Spleen (tissue), 11 donors: ENCODE data around the gene REPS2. TPM values are rescaled to one million over a fixed set of nuclear protein-coding genes. Genes with fewer than 3 reads are reported as not detected.

ENCODE experiments used
- DNase-seq: peaks from one replicate; pipeline ENCODE4 v3.0.0-alpha.2; 2020
- H3K27ac ChIP-seq, 8 donors: fragments of 200-600 bp; sonication (generic) in 7 of 8; 1 replicate in 4 of 8; 2 replicates in 4 of 8; pipeline versions ENCODE4 v1.5.0 to v1.8.0; 2016 to 2021; ENCODE audit warnings: inconsistent platforms in 4 of 8, mild to moderate bottlenecking in 4 of 8, moderate library complexity in 1 of 8
- H3K27me3 ChIP-seq, 7 donors: fragments of 200-600 bp; sonication (generic) in 6 of 7; replicated peaks in 1 of 7; 1 replicate in 4 of 7; 2 replicates in 3 of 7; pipeline versions ENCODE4 v1.5.0 to v1.8.0; 2016 to 2021; ENCODE audit warnings: inconsistent platforms in 3 of 7, mild to moderate bottlenecking in 1 of 7
- H3K36me3 ChIP-seq, 6 donors: fragments of 200-600 bp; sonication (generic) in 5 of 6; 1 replicate in 4 of 6; 2 replicates in 2 of 6; pipeline versions ENCODE4 v1.5.0 to v1.8.0; 2016 to 2021; ENCODE audit warnings: inconsistent platforms in 2 of 6
- H3K4me1 ChIP-seq, 6 donors: fragments of 200-600 bp; sonication (generic) in 5 of 6; 1 replicate in 3 of 6; 2 replicates in 3 of 6; pipeline versions ENCODE4 v1.5.0 to v1.8.0; 2016 to 2021; ENCODE audit warnings: inconsistent platforms in 3 of 6
- H3K4me3 ChIP-seq, 8 donors: fragments of 200-600 bp; sonication (generic) in 7 of 8; 1 replicate in 4 of 8; 2 replicates in 4 of 8; pipeline versions ENCODE4 v1.5.0 to v1.8.0; 2016 to 2021; ENCODE audit warnings: inconsistent platforms in 4 of 8, mild to moderate bottlenecking in 4 of 8, moderate library complexity in 2 of 8
- H3K9me3 ChIP-seq, 8 donors: fragments of 200-600 bp; sonication (generic) in 7 of 8; 1 replicate in 4 of 8; 2 replicates in 4 of 8; pipeline versions ENCODE4 v1.5.0 to v1.8.0; 2016 to 2021; ENCODE audit warnings: inconsistent platforms in 4 of 8
- POLR2A ChIP-seq, 3 donors: fragments of 450-650 bp; IDR thresholded peaks; one replicate each; pipeline ENCODE4 v1.5.1; 2017; ENCODE audit warnings: antibody characterized with exemption in 3 of 3, mild to moderate bottlenecking in 1 of 3
- POLR2AphosphoS5 ChIP-seq, 3 donors: sonication (generic); formaldehyde crosslinking; IDR thresholded peaks; one replicate each; pipeline ENCODE4 v1.5.1; 2017; ENCODE audit warnings: antibody characterized with exemption in 3 of 3
- WGBS, 5 donors: extraction: QIAGEN DNeasy Blood & Tissue Kit in 3 of 5; methylation state at CpG; one replicate each; pipeline versions ENCODE4 v1.1.5 to v1.1.7; 2013 to 2018; 5-methylcytosine and 5-hydroxymethylcytosine counted together
- intact Hi-C: fragments of 100-400 bp; cut with DNase I; formaldehyde crosslinking; loops from one replicate; pipeline ENCODE4 v1.15.0; 2023; ENCODE audit warnings: low total_unique reads
- polyA plus RNA-seq, 3 donors: library from polyadenylated mRNA; stranded (reverse); fragments of 200-250 nt; gene quantifications; one replicate each; pipeline ENCODE4 v1.2.1, GENCODE V29; 2013
- total RNA-seq, 7 donors: library from RNA; depleted of rRNA in 3 of 7; stranded (reverse); fragments of >200 nt in 3 of 7; fragmentation: NEBNext Ultra II Directional in 4 of 7; extraction: Animal tissue kit (Norgen Biotek cat#: 25700) in 4 of 7; gene quantifications; one replicate each; pipeline versions ENCODE4 v1.1.0 to v1.2.1, GENCODE V29; 2016 to 2021
- TF ChIP-seq, protein P1 (sequence below), 11 experiments: fragments of 200-600 bp in 7 of 11; fragments of 450-650 bp in 4 of 11; sonication (generic) in 4 of 11; IDR thresholded peaks in 8 of 11; conservative IDR thresholded peaks in 3 of 11; 1 replicate in 7 of 11; 2 replicates in 4 of 11; pipeline versions ENCODE4 v1.4.0 to v1.8.0; 2016 to 2021; ENCODE audit warnings: antibody characterized with exemption in 11 of 11, inconsistent platforms in 4 of 11, mild to moderate bottlenecking in 1 of 11
- donor health status: healthy with polysubstance abuse.
- donor health status: DM: no; HTN: no; CAD: no; lungs with moderate emphysema.
- donor health status: DM: no; HTN: no; CAD: no.
- donor health status: Bipolar disorder and iron deficiency.
- donor health status: healthy.
- donor health status: DM: no; HTN: no; CAD: no.
- donor health status: DM: yes; HTN: yes; CAD: no.

Gene REPS2
- total and polyA plus RNA-seq, 10 donors: 1.5 to 18.3 (median 8.0) TPM

- DNase-seq: no peak
- WGBS, 5 donors: 52 to 60% (median 55%) methylated on average over 3 of the region's 3 CpGs
- no peaks in the 10 kb centered on the region for H3K9me3 ChIP-seq
- no peak for TF ChIP-seq POLR2AphosphoS5 (IDR thresholded peaks at IDR 0.05)
- intact Hi-C loops: no loop called here
- no peaks in the 10 kb centered on the region for H3K36me3 ChIP-seq
- H3K27me3 ChIP-seq: peaks cover 0 to 5% (median 0%) of the 10 kb centered on the region in 7 donors
- H3K4me1 ChIP-seq: no peaks in the 10 kb centered on the region
- no peak overlapping the region for H3K4me3 ChIP-seq
- peak overlapping the region in 1 of 8 donors; percentile 23 for H3K27ac ChIP-seq
Measured at GRCh38 chrX:16914058-16914457, 32.4 kb upstream of the REPS2 start.

DNA sequence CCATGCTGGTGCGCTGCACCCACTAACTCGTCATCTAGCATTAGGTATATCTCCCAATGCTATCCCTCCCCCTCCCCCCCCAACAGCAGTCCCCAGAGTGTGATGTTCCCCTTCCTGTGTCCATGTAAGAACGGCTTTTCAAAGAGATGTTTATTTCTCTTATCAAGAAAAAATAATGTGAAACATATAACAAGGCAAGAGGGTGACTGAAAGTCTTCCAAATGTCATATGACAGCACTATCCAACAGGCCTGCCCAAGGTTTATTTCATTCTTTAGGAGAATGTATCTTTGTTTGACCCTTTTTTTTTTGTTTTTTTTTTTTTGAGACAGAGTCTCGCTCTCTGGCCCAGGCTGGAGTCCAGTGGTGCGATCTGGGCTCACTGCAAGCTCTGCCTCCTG, 29.9 kb upstream of the REPS2 start:
- 76 to 91% (median 84%) methylated on average over 2 to 5 of the region's 5 CpGs for WGBS, 5 donors
- H3K4me3 ChIP-seq: no peak overlapping the region
- no peaks in the 10 kb centered on the region for H3K9me3 ChIP-seq
- H3K4me1 ChIP-seq: no peaks in the 10 kb centered on the region
- intact Hi-C loops: no loop called here
- DNase-seq: no peak
- no peaks in the 10 kb centered on the region for H3K36me3 ChIP-seq
- peaks cover 0 to 7% (median 0%) of the 10 kb centered on the region in 7 donors for H3K27me3 ChIP-seq
- no peak overlapping the region for H3K27ac ChIP-seq
- TF ChIP-seq POLR2AphosphoS5 (IDR thresholded peaks at IDR 0.05) (no peak), POLR2A (IDR thresholded peaks at IDR 0.05) (no peak)
- TF ChIP-seq, protein P1, sequence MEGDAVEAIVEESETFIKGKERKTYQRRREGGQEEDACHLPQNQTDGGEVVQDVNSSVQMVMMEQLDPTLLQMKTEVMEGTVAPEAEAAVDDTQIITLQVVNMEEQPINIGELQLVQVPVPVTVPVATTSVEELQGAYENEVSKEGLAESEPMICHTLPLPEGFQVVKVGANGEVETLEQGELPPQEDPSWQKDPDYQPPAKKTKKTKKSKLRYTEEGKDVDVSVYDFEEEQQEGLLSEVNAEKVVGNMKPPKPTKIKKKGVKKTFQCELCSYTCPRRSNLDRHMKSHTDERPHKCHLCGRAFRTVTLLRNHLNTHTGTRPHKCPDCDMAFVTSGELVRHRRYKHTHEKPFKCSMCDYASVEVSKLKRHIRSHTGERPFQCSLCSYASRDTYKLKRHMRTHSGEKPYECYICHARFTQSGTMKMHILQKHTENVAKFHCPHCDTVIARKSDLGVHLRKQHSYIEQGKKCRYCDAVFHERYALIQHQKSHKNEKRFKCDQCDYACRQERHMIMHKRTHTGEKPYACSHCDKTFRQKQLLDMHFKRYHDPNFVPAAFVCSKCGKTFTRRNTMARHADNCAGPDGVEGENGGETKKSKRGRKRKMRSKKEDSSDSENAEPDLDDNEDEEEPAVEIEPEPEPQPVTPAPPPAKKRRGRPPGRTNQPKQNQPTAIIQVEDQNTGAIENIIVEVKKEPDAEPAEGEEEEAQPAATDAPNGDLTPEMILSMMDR (IDR thresholded peaks at IDR 0.05 in 8 of 11, conservative IDR thresholded peaks at IDR 0.05 in 3 of 11): no peak

DNA sequence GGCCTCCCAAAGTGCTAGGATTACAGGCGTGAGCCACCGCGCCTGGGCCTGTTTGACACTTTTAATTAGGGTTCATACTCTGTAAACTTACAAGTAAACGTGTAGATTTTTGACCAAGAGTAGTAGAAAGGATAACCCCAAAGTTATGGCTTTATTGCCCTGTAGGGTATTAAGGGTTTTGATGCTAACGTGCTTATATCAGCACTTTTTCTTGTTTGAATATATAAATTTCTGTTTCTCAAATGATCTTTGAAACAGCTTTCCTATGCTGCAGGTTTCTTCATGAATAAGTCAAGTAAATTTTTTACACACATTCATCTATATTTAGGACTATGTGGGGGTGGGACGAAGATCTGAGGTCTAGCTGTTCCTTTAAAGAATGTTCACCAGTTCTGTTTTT, 29.3 kb upstream of the REPS2 start:
- 78 to 93% (median 88%) methylated on average over 6 of the region's 6 CpGs for WGBS, 5 donors
- intact Hi-C loops: no loop called here
- Histone ChIP-seq H3K4me3 (no peak overlapping the region), H3K27ac (no peak overlapping the region), H3K36me3 (no peaks in the 10 kb centered on the region), H3K9me3 (no peaks in the 10 kb centered on the region), H3K27me3 (peaks cover 0 to 7% (median 0%) of the 10 kb centered on the region in 7 donors), H3K4me1 (no peaks in the 10 kb centered on the region)
- DNase-seq: no peak
- no peak for TF ChIP-seq POLR2AphosphoS5 (IDR thresholded peaks at IDR 0.05)
- no peak for TF ChIP-seq POLR2A (IDR thresholded peaks at IDR 0.05)
- TF ChIP-seq, protein P1 (IDR thresholded peaks at IDR 0.05 in 8 of 11, conservative IDR thresholded peaks at IDR 0.05 in 3 of 11): no peak

- H3K4me1 ChIP-seq: no peaks in the 10 kb centered on the region
- TF ChIP-seq POLR2A (IDR thresholded peaks at IDR 0.05): no peak
- no peak for TF ChIP-seq POLR2AphosphoS5 (IDR thresholded peaks at IDR 0.05)
- TF ChIP-seq, protein P1 (IDR thresholded peaks at IDR 0.05 in 8 of 11, conservative IDR thresholded peaks at IDR 0.05 in 3 of 11): no peak
- H3K36me3 ChIP-seq: no peaks in the 10 kb centered on the region
- H3K27me3 ChIP-seq: peaks cover 0 to 7% (median 0%) of the 10 kb centered on the region in 7 donors
- no peaks in the 10 kb centered on the region for H3K9me3 ChIP-seq
- intact Hi-C loops: no loop called here
- no peak overlapping the region for H3K27ac ChIP-seq
- DNase-seq: no peak
- no peak overlapping the region for H3K4me3 ChIP-seq
Measured at GRCh38 chrX:16918979-16919378, 27.5 kb upstream of the REPS2 start.

DNA sequence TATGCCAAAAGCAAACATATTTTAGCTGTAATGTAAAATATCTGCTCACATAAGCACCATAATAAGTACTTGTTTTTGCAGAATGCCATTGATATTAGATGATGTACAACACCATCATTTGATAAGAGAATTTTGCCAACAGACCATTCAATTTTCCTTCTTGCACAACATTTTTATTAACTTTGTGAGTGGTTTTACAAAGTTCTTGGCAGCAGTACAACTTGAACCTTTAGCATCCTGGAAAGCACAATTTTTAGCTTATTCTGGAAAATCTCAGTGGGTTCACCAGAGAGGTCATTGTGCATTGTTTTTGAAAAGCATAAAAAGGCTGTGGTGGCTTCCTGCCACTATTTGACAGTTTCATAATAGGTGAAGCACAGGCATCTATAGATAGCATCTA, 26.4 kb upstream of the REPS2 start:
- Histone ChIP-seq H3K9me3 (peaks cover 0 to 3% (median 0%) of the 10 kb centered on the region in 8 donors), H3K27me3 (peaks cover 0 to 7% (median 0%) of the 10 kb centered on the region in 7 donors), H3K4me1 (no peaks in the 10 kb centered on the region), H3K27ac (no peak overlapping the region), H3K36me3 (no peaks in the 10 kb centered on the region), H3K4me3 (no peak overlapping the region)
- intact Hi-C loops: no loop called here
- DNase-seq: no peak
- TF ChIP-seq POLR2AphosphoS5 (IDR thresholded peaks at IDR 0.05): no peak
- TF ChIP-seq, protein P1 (IDR thresholded peaks at IDR 0.05 in 8 of 11, conservative IDR thresholded peaks at IDR 0.05 in 3 of 11): no peak
- TF ChIP-seq POLR2A (IDR thresholded peaks at IDR 0.05): no peak
